IPS-15b (cell line): Measurements from ENCODE around the gene ZNRF3.

Experiments used
- H3K27me3 ChIP-seq: one replicate; pipeline ENCODE4 v1.6.1; 2013; ENCODE audit warnings: low read length; ENCODE audit not compliant: control insufficient read depth, insufficient read depth
- H3K36me3 ChIP-seq: one replicate; pipeline ENCODE4 v1.6.1; 2013; ENCODE audit warnings: low read length; ENCODE audit not compliant: control insufficient read depth, insufficient read depth
- H3K4me1 ChIP-seq: one replicate; pipeline ENCODE4 v1.6.1; 2013; ENCODE audit warnings: mild to moderate bottlenecking, low read length; ENCODE audit not compliant: control insufficient read depth, insufficient read depth
- H3K4me3 ChIP-seq: one replicate; pipeline ENCODE4 v1.5.1; 2013; ENCODE audit warnings: low read depth, low read length
- H3K9ac ChIP-seq: one replicate; pipeline ENCODE4 v1.6.1; 2013; ENCODE audit warnings: low read depth, mild to moderate bottlenecking, low read length
- H3K9me3 ChIP-seq: one replicate; pipeline ENCODE4 v1.6.1; 2013; ENCODE audit warnings: mild to moderate bottlenecking, low read length; ENCODE audit not compliant: control insufficient read depth, insufficient read depth

ZNRF3 gene

DNA sequence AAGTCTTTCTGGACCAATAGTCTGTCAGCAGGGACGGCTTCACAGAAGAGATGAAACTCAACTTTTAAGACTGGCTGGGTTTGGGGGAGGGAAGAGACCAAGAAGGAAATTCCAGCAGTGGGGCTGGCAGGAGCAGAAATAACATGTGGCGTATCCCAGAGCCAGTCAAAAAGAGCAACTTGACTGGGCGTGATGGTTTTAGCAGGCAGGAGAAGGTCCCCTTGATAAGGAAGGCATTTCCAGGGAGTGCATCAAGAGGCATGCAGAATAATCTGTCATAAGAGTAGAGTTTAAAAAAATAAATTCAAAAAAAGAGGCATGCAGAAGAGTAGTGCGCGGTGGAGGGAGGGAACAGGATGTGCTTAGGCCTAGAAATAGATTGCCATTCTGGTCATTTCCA is 125.8 kb downstream of the ZNRF3 start:
- Histone ChIP-seq H3K9ac (no peak overlapping the region), H3K4me3 (no peak overlapping the region), H3K36me3 (no peaks in the 10 kb centered on the region), H3K9me3 (no peaks in the 10 kb centered on the region), H3K27me3 (no peaks in the 10 kb centered on the region), H3K4me1 (peaks cover 24% of the 10 kb centered on the region)

DNA sequence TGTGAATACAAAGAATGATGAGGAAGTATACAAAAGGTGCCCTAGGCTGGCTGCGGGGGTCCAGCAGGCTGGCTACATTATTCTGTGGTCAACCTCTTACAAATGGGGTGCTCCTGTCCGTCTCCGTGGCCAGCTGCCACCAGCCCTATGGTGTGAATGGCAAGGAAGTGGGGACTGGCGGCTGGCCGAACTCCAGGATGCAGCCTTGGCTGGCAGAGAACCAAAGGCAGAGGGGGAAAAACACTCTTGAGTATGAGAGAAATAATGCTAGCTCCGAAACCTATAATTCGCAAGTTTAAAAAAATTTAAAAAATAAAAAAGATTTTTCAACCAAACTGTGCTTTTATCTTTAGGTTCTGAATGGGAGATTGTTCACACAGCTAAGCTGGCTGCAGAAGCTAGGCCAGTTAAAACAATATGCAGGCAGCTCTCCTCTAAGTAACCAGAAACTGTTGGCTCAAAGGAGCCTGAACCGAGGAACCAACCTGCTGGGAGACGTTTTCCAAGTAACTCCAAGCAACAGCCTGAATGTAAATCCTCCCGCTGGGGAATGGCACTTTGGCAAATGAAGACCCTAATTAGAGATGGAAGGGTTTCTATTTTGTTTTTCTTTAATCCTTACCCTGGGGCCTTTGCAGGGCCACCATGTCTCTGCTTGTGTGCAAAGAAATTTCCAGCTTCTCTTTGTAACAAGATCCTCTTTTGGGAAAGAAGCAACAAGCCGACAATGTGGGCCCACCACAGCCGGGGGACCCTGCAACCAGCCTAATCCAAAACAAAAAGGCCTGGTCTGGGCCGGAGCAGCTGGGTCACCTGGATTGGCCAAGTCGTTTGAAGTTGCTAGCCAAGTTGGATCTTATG is 128.1 kb downstream of the ZNRF3 start:
- peaks cover 19% of the 10 kb centered on the region for H3K4me1 ChIP-seq
- no peaks in the 10 kb centered on the region for H3K36me3 ChIP-seq
- no peak overlapping the region for H3K4me3 ChIP-seq
- H3K27me3 ChIP-seq = no peaks in the 10 kb centered on the region
- no peaks in the 10 kb centered on the region for H3K9me3 ChIP-seq
- no peak overlapping the region for H3K9ac ChIP-seq

DNA sequence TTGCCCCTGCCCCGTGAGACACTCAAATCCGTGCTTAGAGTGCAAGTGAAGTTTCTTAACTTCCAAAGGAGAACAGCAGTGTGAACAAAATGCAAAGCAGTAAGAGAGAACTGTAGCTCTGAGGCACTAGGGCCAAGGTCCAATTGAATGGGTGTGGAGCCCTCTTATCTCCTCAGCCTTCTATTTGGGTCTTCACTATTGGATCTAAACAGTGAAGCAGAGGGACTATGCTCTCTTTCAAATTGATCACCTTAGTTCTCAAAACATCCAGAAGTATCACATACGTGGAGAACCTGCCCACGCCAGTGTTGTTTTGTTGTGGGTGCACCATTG is 128.7 kb downstream of the ZNRF3 start:
- peaks cover 16% of the 10 kb centered on the region for H3K4me1 ChIP-seq
- H3K9ac ChIP-seq = no peak overlapping the region
- H3K4me3 ChIP-seq = no peak overlapping the region
- no peaks in the 10 kb centered on the region for H3K9me3 ChIP-seq
- H3K36me3 ChIP-seq = no peaks in the 10 kb centered on the region
- no peaks in the 10 kb centered on the region for H3K27me3 ChIP-seq

DNA sequence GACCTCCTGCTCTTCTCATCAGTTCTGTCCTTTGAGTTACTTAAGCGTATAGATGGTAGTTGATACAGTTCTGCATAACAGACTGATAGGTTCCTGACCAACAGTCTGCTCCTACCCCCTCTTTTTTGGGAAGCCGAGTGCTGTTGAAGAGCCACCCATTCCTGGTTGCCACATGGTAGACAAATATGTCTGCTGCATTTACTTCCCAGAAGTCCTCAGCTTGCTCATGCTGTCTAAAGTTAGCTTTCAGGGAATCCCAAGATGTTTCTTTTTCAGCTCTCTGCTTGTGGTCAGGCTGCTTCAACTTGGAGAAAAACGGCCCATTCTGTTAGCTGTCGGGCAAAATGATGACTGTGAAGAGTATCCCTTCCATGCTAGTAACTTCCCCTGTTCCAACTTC is 129.6 kb downstream of the ZNRF3 start:
- Histone ChIP-seq H3K4me3 (no peak overlapping the region), H3K27me3 (no peaks in the 10 kb centered on the region), H3K9me3 (no peaks in the 10 kb centered on the region), H3K4me1 (peaks cover 16% of the 10 kb centered on the region), H3K9ac (no peak overlapping the region), H3K36me3 (no peaks in the 10 kb centered on the region)

DNA sequence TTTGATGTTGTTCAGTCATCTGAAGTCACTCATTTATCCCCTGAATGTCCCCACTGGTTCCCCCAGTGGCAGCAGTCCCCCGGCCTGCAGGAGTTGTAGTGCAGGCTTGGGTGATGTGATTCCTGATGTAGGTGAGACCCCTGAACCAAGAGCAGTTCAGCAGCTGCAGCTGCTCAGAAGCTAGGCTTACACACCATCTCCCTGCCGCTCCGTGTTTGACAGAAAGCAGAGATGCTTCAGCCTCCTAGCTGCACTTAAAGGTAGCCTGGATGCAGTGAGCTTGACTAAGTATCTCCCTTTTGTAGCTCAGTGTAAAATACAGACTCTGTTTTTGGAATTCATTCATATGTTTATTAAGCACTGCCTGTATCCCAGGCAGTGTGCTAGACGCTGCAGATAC is 130.9 kb downstream of the ZNRF3 start:
- peaks cover 8% of the 10 kb centered on the region for H3K4me1 ChIP-seq
- no peaks in the 10 kb centered on the region for H3K9me3 ChIP-seq
- no peaks in the 10 kb centered on the region for H3K36me3 ChIP-seq
- H3K9ac ChIP-seq = no peak overlapping the region
- no peaks in the 10 kb centered on the region for H3K27me3 ChIP-seq
- no peak overlapping the region for H3K4me3 ChIP-seq

DNA sequence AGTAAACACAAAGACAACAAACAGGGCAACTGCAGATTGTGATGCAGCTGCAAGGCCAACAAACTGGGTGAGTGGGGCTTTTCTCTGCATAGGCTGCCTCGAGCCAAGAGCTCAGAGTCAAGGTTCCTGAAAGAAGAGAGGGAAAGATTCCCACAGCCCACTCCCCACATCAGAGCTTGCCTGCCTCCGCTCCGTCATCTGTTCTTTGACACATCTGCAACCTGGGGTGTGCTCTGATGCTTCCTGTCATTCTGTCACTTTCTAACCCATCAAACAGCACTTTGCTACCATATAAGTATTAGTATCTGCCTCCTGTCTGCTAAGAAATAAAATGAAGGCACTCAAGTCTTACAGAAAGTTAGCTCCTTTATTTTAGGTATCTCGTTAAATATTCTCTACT is 131.4 kb downstream of the ZNRF3 start:
- Histone ChIP-seq H3K9ac (no peak overlapping the region), H3K36me3 (no peaks in the 10 kb centered on the region), H3K27me3 (no peaks in the 10 kb centered on the region), H3K9me3 (no peaks in the 10 kb centered on the region), H3K4me1 (peaks cover 8% of the 10 kb centered on the region), H3K4me3 (no peak overlapping the region)

DNA sequence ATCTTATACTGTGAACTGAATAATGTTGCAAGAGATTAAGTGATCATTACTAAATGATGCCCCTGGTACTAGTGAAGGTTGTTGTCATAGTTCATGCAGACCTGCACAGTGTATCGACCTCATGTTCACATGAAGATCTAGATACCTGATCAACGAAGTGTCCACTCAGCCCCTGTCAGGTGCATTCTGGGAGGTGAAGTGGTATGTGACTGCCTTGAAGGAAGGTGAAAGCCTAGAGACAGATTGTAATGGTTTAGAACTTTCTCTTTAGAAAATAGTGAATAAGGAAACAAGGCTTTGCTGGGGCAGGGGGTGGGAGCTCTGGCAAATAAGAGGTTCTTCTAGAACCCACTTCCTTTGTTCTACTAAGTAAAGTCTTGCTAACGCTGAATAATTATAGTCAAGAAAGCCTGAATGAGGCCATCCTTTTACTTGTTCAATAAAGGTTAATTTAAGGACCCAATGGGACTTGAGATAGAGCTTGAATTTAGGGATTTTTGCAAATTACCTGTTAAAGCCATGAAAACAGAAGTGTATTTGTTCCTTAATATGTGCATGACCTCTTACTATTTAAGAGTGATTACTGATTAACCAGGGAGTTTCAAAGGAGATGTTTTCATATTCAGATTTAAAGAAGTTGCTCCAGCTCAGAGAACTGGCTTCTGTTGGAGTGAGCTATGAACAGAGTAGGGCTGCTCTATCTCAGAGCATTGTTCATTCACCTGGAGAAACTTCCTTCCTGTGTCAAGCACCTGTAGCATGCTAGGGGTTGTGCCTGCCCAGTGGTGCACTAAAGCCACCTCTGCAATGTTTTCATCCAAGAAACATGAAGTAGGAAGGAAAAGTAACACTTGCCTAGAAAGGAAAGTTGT is 132.9 kb downstream of the ZNRF3 start:
- no peak overlapping the region for H3K4me3 ChIP-seq
- H3K9ac ChIP-seq = no peak overlapping the region
- no peaks in the 10 kb centered on the region for H3K27me3 ChIP-seq
- no peaks in the 10 kb centered on the region for H3K9me3 ChIP-seq
- peaks cover 8% of the 10 kb centered on the region for H3K4me1 ChIP-seq
- H3K36me3 ChIP-seq = no peaks in the 10 kb centered on the region

DNA sequence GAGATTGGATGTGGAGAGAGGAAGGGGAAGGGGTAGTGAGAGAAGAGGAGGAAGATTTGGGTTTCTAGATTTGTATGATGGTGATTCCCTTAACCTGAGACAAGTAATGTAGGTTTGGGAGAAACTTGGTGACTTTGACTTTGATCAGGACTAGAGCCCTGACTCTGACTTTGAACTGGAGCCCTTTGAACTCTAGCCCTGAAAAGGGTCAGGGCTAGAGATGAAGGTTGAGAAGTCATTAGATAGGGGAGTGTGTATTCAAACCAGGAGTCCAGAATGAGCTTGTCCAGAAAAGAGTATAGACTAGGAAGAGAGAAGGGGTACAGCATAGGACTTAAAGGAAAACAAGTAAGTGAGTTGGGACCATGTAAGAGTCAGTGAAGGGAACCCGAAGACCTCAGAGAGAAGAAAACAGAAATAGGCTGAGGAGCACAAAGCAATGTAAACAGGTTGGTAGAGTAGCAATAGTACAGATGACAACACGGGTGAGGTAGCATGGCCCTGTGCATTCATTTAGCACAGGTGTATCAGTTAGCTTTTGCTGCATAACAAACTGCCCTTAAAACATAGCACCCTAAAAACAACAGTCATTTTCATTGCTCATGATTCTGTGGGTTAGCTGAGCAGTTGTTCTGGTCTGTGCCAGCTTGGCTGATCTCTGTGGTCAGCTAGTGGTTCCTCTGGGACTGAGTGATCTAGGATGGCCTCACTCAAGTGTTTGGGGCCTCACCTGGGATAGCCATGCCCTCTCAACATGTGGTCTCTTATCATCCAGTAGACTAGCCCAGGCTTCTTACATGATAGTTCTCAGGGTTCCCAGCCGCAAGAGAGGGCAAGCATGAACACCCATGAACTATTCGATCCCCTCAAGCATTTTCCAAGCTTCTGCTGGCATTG is 135.2 kb downstream of the ZNRF3 start:
- H3K4me3 ChIP-seq = no peak overlapping the region
- no peaks in the 10 kb centered on the region for H3K36me3 ChIP-seq
- peaks cover 12% of the 10 kb centered on the region for H3K4me1 ChIP-seq
- H3K9me3 ChIP-seq = no peaks in the 10 kb centered on the region
- no peak overlapping the region for H3K9ac ChIP-seq
- H3K27me3 ChIP-seq = no peaks in the 10 kb centered on the region

DNA sequence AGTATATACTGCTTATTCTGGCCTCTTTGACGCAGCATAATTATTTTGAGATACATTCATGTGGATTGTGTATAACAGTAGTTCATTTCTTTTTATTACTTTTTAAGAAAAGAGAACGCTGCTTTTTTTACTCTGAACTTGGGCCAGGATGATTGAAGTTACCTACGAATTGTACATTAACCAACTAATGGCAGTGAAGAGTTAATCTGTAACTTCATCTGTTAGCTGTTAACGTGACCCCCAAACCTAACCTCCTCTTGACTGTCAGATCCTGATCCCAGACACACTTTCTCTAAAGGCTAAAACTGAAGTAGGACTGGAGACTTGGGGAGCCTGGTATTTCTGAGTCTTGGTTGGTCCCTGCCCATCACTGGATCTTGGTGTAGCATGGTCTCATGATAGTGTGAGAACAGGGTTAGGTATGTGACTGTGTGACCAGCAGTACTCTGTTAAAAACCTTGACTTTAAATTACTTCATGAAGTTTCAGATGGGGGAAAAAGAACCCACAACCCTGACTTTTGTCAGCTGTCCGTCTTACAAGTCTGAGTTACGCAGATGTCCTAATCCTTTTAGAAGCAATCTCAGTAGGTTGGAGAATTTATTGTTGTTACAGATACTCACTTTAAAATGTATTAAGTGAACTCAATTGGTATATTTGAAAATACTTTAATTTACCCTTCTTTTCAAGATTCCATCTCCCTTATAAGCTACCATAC is 138.9 kb downstream of the ZNRF3 start:
- Histone ChIP-seq H3K9me3 (no peaks in the 10 kb centered on the region), H3K9ac (no peak overlapping the region), H3K27me3 (no peaks in the 10 kb centered on the region), H3K4me1 (peaks cover 4% of the 10 kb centered on the region), H3K36me3 (no peaks in the 10 kb centered on the region), H3K4me3 (no peak overlapping the region)

DNA sequence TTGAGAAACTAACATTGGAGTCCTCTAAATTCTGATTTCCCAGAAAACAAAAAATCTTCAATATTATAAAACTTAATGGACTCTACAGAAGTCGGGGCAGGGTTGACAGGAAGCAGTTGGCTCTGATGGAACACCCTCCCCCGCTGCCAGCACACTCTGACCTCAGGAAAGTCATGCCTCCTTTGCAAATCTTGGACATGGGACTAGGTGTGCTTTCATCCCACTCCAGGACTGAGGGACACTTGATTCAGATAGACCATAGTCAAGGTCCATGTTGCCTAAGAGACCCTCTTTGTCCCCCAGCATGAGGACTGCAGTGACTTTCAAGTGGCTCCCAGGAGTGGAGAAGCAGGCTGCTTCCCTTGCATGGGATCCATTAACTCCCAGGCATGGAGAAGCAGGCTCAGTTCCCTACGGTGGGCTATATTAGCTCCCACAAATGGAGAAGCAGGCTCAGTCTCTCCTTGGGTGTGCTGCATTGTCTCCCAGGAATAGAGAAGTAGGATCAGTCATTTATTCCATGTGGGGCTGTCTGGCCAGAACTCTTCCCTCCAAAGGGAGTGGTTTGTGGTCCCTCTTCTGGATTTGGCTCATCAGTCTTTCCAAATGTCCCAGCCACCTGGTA is 139.9 kb downstream of the ZNRF3 start:
- H3K9me3 ChIP-seq = no peaks in the 10 kb centered on the region
- H3K4me3 ChIP-seq = no peak overlapping the region
- no peaks in the 10 kb centered on the region for H3K27me3 ChIP-seq
- H3K4me1 ChIP-seq = peaks cover 4% of the 10 kb centered on the region
- no peaks in the 10 kb centered on the region for H3K36me3 ChIP-seq
- H3K9ac ChIP-seq = no peak overlapping the region

DNA sequence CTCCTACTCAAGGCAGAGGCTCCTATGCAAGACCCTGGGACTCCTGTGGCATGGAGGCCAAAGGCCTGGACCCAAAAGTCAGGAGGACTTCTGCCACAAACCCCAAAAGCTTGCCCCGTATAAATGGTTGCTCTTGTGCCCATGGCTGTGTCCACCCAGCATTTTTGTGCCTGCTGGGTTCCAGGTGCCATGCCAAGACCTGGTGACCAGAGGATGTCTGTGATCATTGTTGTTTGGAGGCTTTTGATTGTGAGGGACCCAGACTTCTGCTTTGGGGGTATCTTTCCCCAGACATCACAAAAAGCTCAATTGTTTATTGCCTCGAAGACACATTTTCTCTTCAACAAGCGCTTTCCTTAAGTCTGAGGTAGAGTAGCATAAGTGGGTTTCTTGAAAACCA is 143.2 kb downstream of the ZNRF3 start:
- peaks cover 12% of the 10 kb centered on the region for H3K4me1 ChIP-seq
- H3K27me3 ChIP-seq = no peaks in the 10 kb centered on the region
- no peak overlapping the region for H3K4me3 ChIP-seq
- no peaks in the 10 kb centered on the region for H3K9me3 ChIP-seq
- no peaks in the 10 kb centered on the region for H3K36me3 ChIP-seq
- H3K9ac ChIP-seq = no peak overlapping the region
